ENCODE data around the gene PRPF19. TPM values are rescaled to one million over a fixed set of nuclear protein-coding genes. Genes with fewer than 3 reads are reported as not detected.

Gene PRPF19
- total RNA-seq, 2 experiments from 2014 or later, result 120 to 153 TPM

DNA sequence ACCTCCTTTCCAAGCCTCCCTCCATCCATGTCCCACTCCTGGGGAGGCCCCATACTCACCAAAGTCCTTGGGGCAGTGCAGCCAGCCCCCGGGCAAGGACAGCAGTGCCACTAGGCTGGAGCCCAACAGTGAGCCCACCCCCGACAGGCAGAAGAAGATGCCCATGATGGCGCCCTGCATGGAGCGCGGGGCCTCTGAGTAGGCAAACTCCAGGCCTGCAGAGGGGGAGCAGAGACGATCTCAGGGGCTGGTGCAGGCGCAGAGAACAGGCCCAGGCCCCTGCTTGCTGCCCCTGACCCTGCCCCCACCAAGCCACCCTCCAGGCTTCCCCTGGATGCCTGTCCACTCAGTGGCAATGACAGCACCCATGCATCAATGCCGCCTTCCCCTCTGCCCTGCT lies 31.4 kb upstream of the PRPF19 start:
- H3K9me3 ChIP-seq (ENCODE audit: low read length), result no peaks in the 10 kb centered on the region
- H3K79me2 ChIP-seq (ENCODE audit: insufficient read depth, low read depth, low read length), result no peaks in the 10 kb centered on the region
- intact Hi-C loops (cut with micrococcal nuclease; ENCODE audit: unreplicated experiment), result no loop called here
- no peak overlapping the region for H3K27ac ChIP-seq (ENCODE audit: low read depth, low read length, poor library complexity, severe bottlenecking)
- no TSS peak for BruUV-seq (replicated peaks)
- H3K4me1 ChIP-seq (ENCODE audit: insufficient read depth, low read length, poor library complexity, severe bottlenecking), result peaks cover 31% of the 10 kb centered on the region
- no peak overlapping the region for H3K4me2 ChIP-seq (ENCODE audit: low read length)
- ChIA-PET POLR2A (no interaction called here), CTCF (ENCODE audit: unreplicated experiment) (no interaction called here)
- H2AFZ ChIP-seq (ENCODE audit: low read length), result no peak overlapping the region
- TF ChIP-seq, protein P1, sequence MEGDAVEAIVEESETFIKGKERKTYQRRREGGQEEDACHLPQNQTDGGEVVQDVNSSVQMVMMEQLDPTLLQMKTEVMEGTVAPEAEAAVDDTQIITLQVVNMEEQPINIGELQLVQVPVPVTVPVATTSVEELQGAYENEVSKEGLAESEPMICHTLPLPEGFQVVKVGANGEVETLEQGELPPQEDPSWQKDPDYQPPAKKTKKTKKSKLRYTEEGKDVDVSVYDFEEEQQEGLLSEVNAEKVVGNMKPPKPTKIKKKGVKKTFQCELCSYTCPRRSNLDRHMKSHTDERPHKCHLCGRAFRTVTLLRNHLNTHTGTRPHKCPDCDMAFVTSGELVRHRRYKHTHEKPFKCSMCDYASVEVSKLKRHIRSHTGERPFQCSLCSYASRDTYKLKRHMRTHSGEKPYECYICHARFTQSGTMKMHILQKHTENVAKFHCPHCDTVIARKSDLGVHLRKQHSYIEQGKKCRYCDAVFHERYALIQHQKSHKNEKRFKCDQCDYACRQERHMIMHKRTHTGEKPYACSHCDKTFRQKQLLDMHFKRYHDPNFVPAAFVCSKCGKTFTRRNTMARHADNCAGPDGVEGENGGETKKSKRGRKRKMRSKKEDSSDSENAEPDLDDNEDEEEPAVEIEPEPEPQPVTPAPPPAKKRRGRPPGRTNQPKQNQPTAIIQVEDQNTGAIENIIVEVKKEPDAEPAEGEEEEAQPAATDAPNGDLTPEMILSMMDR (conservative IDR thresholded peaks at IDR 0.05; ENCODE audit: low read length), result no peak
- TF ChIP-seq EZH2phosphoT487 (IDR thresholded peaks at IDR 0.05; ENCODE audit: borderline replicate concordance, low read depth, low read length), result no peak
- DNase-seq (ENCODE audit: low spot score), result no peak
- H3K36me3 ChIP-seq (ENCODE audit: insufficient read depth, low read length), result peaks cover 16% of the 10 kb centered on the region; the same call in 1 of the 2 replicates
- H4K20me1 ChIP-seq (ENCODE audit: insufficient read depth, low read length), result no peaks in the 10 kb centered on the region
- no peaks in the 10 kb centered on the region for H3K9me2 ChIP-seq (ENCODE audit: insufficient read depth, low read length)
- no peak overlapping the region for H3K4me3 ChIP-seq (ENCODE audit: low read depth, low read length, poor library complexity, severe bottlenecking)

GRCh38 chr11:60937144-60937527 lies 30.8 kb upstream of the PRPF19 start:
- Histone ChIP-seq H3K9me2 (ENCODE audit: insufficient read depth, low read length) (no peaks in the 10 kb centered on the region), H3K4me1 (ENCODE audit: insufficient read depth, low read length, poor library complexity, severe bottlenecking) (peaks cover 31% of the 10 kb centered on the region), H3K4me2 (ENCODE audit: low read length) (no peak overlapping the region), H3K36me3 (ENCODE audit: insufficient read depth, low read length) (peaks cover 15% of the 10 kb centered on the region; the same call in 1 of the 2 replicates), H3K27ac (ENCODE audit: low read depth, low read length, poor library complexity, severe bottlenecking) (no peak overlapping the region), H3K9me3 (ENCODE audit: low read length) (no peaks in the 10 kb centered on the region), H2AFZ (ENCODE audit: low read length) (no peak overlapping the region), H4K20me1 (ENCODE audit: insufficient read depth, low read length) (no peaks in the 10 kb centered on the region), H3K4me3 (ENCODE audit: low read depth, low read length, poor library complexity, severe bottlenecking) (no peak overlapping the region), H3K79me2 (ENCODE audit: insufficient read depth, low read depth, low read length) (no peaks in the 10 kb centered on the region)
- BruUV-seq (replicated peaks), result no TSS peak
- CTCF ChIA-PET (ENCODE audit: unreplicated experiment), result no interaction called here
- DNase-seq (ENCODE audit: low spot score), result no peak
- TF ChIP-seq, protein P1 (conservative IDR thresholded peaks at IDR 0.05; ENCODE audit: low read length), result no peak
- TF ChIP-seq EZH2phosphoT487 (IDR thresholded peaks at IDR 0.05; ENCODE audit: borderline replicate concordance, low read depth, low read length), result no peak
- POLR2A ChIA-PET, result no interaction called here
- intact Hi-C loops (cut with micrococcal nuclease; ENCODE audit: unreplicated experiment), result no loop called here

GRCh38 chr11:60936467-60937143 lies 30.2 kb upstream of the PRPF19 start:
- BruUV-seq (replicated peaks), result no TSS peak
- no peak overlapping the region for H2AFZ ChIP-seq (ENCODE audit: low read length)
- intact Hi-C loops (cut with micrococcal nuclease; ENCODE audit: unreplicated experiment), result no loop called here
- H3K4me2 ChIP-seq (ENCODE audit: low read length), result no peak overlapping the region
- no peak overlapping the region for H3K4me3 ChIP-seq (ENCODE audit: low read depth, low read length, poor library complexity, severe bottlenecking)
- no peaks in the 10 kb centered on the region for H4K20me1 ChIP-seq (ENCODE audit: insufficient read depth, low read length)
- peaks cover 13% of the 10 kb centered on the region; the same call in 1 of the 2 replicates for H3K36me3 ChIP-seq (ENCODE audit: insufficient read depth, low read length)
- ChIA-PET POLR2A (no interaction called here), CTCF (ENCODE audit: unreplicated experiment) (no interaction called here)
- H3K4me1 ChIP-seq (ENCODE audit: insufficient read depth, low read length, poor library complexity, severe bottlenecking), result peaks cover 31% of the 10 kb centered on the region
- no peak for DNase-seq (ENCODE audit: low spot score)
- no peaks in the 10 kb centered on the region for H3K9me3 ChIP-seq (ENCODE audit: low read length)
- no peak overlapping the region for H3K27ac ChIP-seq (ENCODE audit: low read depth, low read length, poor library complexity, severe bottlenecking)
- no peaks in the 10 kb centered on the region for H3K9me2 ChIP-seq (ENCODE audit: insufficient read depth, low read length)
- no peaks in the 10 kb centered on the region for H3K79me2 ChIP-seq (ENCODE audit: insufficient read depth, low read depth, low read length)
- TF ChIP-seq EZH2phosphoT487 (IDR thresholded peaks at IDR 0.05; ENCODE audit: borderline replicate concordance, low read depth, low read length), result no peak
- TF ChIP-seq, protein P1 (conservative IDR thresholded peaks at IDR 0.05; ENCODE audit: low read length), result no peak

All from OCI-LY7 (cell line).